Measurements from ENCODE around the gene ATN1. TPM values are rescaled to one million over a fixed set of nuclear protein-coding genes. Genes with fewer than 3 reads are reported as not detected.

Gene ATN1
- total RNA-seq, 1 donor from 2014 or later: 8.9 TPM

DNA sequence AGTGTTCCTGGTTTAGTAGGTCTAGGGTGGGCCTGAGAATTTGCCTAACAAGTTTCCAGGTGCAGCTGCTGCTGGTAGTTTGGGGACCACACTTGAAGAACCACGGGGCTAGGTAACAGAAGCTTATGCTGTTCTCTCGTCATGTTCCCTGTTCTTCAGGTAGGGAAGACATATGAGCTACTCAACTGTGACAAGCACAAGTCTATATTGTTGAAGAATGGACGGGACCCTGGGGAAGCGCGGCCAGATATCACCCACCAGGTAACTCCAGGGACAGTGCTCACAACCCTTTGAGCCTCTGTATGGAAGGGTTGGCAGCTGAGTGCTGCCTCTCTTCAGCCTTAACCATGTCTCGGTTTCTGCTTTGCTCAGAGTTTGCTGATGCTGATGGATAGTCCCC is 46.4 kb downstream of the ATN1 start:
- Mint-ChIP-seq H3K4me3 (no peak overlapping the region), H3K36me3 (peaks cover 15% of the 10 kb centered on the region)
- H3K79me2 ChIP-seq (ENCODE audit: low read depth): peaks cover 44% of the 10 kb centered on the region

DNA sequence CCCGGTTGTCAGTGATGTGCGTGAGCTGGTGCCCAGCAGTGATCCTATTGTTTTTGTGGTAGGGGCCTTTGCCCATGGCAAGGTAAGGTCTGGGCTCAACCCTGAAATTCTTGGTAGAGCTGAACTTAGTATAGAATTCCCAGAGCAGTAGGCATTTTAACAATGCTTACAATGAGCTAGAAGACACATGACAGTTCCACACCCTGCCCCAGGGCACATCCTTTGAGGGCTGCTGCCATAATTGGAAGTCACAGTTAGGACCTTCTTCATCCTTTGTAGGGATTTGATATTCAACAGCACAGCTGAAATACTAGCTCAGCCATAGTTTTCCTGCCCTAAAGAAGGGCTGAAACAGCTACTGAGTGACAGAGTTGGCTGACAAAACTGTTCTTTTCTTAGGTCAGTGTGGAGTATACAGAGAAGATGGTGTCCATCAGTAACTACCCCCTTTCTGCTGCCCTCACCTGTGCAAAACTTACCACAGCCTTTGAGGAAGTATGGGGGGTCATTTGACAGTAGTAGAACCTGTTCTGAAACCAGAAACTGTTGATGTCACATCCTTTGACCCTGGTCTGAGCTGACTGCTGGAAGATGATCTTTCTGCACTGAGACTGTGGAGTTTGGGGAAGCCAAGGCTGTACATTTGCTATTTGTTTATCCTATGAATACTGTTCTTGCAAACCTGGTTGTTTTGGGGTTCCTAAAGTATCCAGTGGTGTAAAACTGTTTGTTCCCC is 47.7 kb downstream of the ATN1 start:
- peak overlapping the region; percentile 21 for H3K4me3 Mint-ChIP-seq
- H3K79me2 ChIP-seq (ENCODE audit: low read depth): peaks cover 31% of the 10 kb centered on the region
- H3K4me1 ChIP-seq: peaks cover 10% of the 10 kb centered on the region
- H3K9me3 ChIP-seq (ENCODE audit: low read depth): no peaks in the 10 kb centered on the region
- H4K20me1 ChIP-seq (ENCODE audit: low read depth): no peaks in the 10 kb centered on the region
- TF ChIP-seq, protein P1, sequence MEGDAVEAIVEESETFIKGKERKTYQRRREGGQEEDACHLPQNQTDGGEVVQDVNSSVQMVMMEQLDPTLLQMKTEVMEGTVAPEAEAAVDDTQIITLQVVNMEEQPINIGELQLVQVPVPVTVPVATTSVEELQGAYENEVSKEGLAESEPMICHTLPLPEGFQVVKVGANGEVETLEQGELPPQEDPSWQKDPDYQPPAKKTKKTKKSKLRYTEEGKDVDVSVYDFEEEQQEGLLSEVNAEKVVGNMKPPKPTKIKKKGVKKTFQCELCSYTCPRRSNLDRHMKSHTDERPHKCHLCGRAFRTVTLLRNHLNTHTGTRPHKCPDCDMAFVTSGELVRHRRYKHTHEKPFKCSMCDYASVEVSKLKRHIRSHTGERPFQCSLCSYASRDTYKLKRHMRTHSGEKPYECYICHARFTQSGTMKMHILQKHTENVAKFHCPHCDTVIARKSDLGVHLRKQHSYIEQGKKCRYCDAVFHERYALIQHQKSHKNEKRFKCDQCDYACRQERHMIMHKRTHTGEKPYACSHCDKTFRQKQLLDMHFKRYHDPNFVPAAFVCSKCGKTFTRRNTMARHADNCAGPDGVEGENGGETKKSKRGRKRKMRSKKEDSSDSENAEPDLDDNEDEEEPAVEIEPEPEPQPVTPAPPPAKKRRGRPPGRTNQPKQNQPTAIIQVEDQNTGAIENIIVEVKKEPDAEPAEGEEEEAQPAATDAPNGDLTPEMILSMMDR (IDR thresholded peaks at IDR 0.05): no peak
- TF ChIP-seq EZH2phosphoT487 (IDR thresholded peaks at IDR 0.05): no peak
- H3K9me3 Mint-ChIP-seq: no peaks in the 10 kb centered on the region
- no peak overlapping the region for H3K4me2 ChIP-seq
- no peak overlapping the region for H3K9ac ChIP-seq
- H3K27ac ChIP-seq: no peak overlapping the region
- no peak overlapping the region for H3K27ac Mint-ChIP-seq
- H3F3A ChIP-seq (ENCODE audit: low read depth): peaks cover 21% of the 10 kb centered on the region
- peaks cover 13% of the 10 kb centered on the region for H3K36me3 Mint-ChIP-seq
- H3K36me3 ChIP-seq: no peaks in the 10 kb centered on the region
- no peak overlapping the region for H2AFZ ChIP-seq (replicated peaks)
- H3K4me3 ChIP-seq: no peak overlapping the region
- H3K4me1 Mint-ChIP-seq: peaks cover 17% of the 10 kb centered on the region
- peaks cover 5% of the 10 kb centered on the region for H3K27me3 Mint-ChIP-seq (ENCODE audit: insufficient read depth, low read depth)
- no peaks in the 10 kb centered on the region for H3K27me3 ChIP-seq
- DNase-seq (ENCODE audit: low spot score): no peak

More for the DNA sequence above, 46.4 kb downstream of the ATN1 start:
- no peak overlapping the region for H3K9ac ChIP-seq
- H4K20me1 ChIP-seq (ENCODE audit: low read depth): peaks cover 4% of the 10 kb centered on the region
- H3K36me3 ChIP-seq: no peaks in the 10 kb centered on the region
- H2AFZ ChIP-seq (replicated peaks): no peak overlapping the region
- H3F3A ChIP-seq (ENCODE audit: low read depth): peaks cover 23% of the 10 kb centered on the region
- peaks cover 7% of the 10 kb centered on the region for H3K27me3 Mint-ChIP-seq (ENCODE audit: insufficient read depth, low read depth)
- no peaks in the 10 kb centered on the region for H3K9me3 ChIP-seq (ENCODE audit: low read depth)
- peaks cover 14% of the 10 kb centered on the region for H3K4me1 ChIP-seq
- no peak overlapping the region for H3K4me3 ChIP-seq
- H3K9me3 Mint-ChIP-seq: no peaks in the 10 kb centered on the region
- H3K27me3 ChIP-seq: no peaks in the 10 kb centered on the region
- H3K27ac ChIP-seq: no peak overlapping the region
- no peak for DNase-seq (ENCODE audit: low spot score)
- H3K4me2 ChIP-seq: no peak overlapping the region
- no peak for TF ChIP-seq EZH2 (IDR thresholded peaks at IDR 0.05)
- TF ChIP-seq, protein P1 (IDR thresholded peaks at IDR 0.05): no peak
- no peak for TF ChIP-seq EZH2phosphoT487 (IDR thresholded peaks at IDR 0.05)
- H3K27ac Mint-ChIP-seq: no peak overlapping the region
- H3K4me1 Mint-ChIP-seq: peaks cover 24% of the 10 kb centered on the region

DNA sequence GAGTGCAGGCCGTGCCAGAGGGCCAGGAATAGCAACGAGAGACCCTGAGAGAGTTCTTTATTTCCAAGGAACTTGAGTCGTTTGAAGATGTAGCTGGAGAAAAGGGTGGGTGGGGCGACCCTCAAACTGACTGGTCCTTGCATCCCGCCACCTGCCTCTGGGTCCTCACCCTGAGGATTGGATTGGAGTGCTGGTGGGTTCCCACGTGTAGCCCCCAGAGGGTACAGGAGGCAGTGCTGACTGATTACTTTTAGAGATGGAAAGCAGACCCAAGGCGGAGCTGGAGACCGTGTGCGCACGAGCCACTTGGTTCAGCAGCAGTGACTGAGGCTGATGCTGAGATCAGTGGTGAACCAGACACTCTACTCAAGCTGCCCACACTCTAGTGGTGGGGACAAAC is 49.9 kb downstream of the ATN1 start:
- Histone ChIP-seq H3F3A (ENCODE audit: low read depth) (peaks cover 12% of the 10 kb centered on the region), H3K79me2 (ENCODE audit: low read depth) (peaks cover 12% of the 10 kb centered on the region), H3K9me3 (ENCODE audit: low read depth) (no peaks in the 10 kb centered on the region), H3K27me3 (no peaks in the 10 kb centered on the region), H3K9ac (no peak overlapping the region), H3K27ac (no peak overlapping the region), H2AFZ (replicated peaks) (no peak overlapping the region), H3K4me1 (no peaks in the 10 kb centered on the region), H3K36me3 (no peaks in the 10 kb centered on the region), H3K4me3 (no peak overlapping the region), H3K4me2 (no peak overlapping the region), H4K20me1 (ENCODE audit: low read depth) (no peaks in the 10 kb centered on the region)
- no peak for DNase-seq (ENCODE audit: low spot score)
- Mint-ChIP-seq H3K27ac (no peak overlapping the region), H3K36me3 (peaks cover 13% of the 10 kb centered on the region), H3K9me3 (no peaks in the 10 kb centered on the region), H3K4me1 (no peaks in the 10 kb centered on the region), H3K27me3 (ENCODE audit: insufficient read depth, low read depth) (peaks cover 8% of the 10 kb centered on the region), H3K4me3 (no peak overlapping the region)
- TF ChIP-seq, protein P1 (IDR thresholded peaks at IDR 0.05): no peak
- TF ChIP-seq EZH2phosphoT487 (IDR thresholded peaks at IDR 0.05) (no peak), EZH2 (IDR thresholded peaks at IDR 0.05) (no peak)

Data from neural progenitor cell (in vitro differentiated cells).